ENCODE measurements around the gene ADAMTS12.

- TF ChIP-seq CTCF (IDR thresholded peaks at IDR 0.05) (no peak), POLR2A (IDR thresholded peaks at IDR 0.05) (no peak)
Observed at GRCh38 chr5:33494466-33494865, 397.3 kb downstream of the ADAMTS12 start.

Measured in lower leg skin (tissue), 3 donors.